HG03521 (cell line): ENCODE measurements around the gene YPEL1.

Experiments
- ATAC-seq: cut with Tn5 transposase; IDR thresholded peaks from one replicate; pipeline ENCODE4 v1.9.1; 2021; ENCODE audit warnings: mild to moderate bottlenecking, moderate library complexity; ENCODE audit not compliant: unreplicated experiment

The YPEL1 gene

DNA sequence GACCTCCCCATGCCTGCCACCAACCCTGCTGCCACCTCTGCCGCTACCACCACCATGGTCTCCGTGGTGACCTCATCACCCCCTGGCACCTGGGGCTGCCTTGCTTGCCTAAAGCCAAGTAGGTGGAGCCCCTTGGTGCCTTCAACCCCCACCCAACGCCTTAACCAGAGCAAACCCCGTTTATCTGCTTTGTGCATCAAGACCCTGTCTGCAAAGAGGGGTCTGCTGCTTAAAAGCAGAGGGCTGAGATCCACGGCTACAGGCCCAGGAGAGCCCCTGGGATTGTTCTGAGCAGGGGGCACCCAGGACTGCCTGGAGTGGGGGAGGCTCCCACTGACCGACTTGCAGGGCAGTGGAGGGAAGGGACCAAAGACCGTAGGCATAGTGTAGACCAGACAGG is 74.7 kb downstream of the YPEL1 start:
- ATAC-seq = no peak

GRCh38 chr22:21659864-21660525 is 75.6 kb downstream of the YPEL1 start:
- ATAC-seq = no peak

DNA sequence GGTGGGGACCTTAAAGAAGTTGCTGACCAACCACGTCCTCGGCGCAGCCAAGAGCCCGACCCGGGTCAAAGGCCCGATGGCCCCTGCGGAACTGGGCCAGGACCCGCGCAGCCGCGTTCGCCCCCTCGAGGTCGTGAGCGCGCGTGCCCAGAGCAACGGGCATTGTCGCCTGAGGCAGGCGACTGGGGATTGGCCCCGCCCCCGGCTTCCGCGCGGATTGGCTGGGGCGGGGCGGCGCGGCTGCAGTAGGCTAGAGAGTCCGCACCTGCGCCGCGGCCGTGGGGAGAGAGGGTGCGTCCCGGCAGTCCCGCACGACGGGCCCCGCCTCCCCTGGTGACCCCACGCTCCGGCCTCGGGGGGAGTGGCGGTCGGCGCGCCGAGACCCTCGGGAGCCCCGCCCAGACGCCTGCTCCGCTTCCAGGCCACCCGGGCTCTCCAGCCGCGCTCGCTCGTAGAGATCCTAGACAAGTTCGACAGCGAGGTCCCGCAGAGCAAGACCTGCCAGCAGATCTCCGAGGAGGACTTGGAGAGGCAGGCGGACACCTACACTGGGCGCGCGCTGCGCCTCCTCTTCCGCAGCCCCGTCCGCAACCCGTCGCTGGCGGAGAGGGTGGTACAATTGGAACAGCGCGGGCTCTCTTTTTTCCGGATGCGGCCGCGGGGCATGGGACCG is 78.1 kb downstream of the YPEL1 start:
- peak; percentile 70 for ATAC-seq

DNA sequence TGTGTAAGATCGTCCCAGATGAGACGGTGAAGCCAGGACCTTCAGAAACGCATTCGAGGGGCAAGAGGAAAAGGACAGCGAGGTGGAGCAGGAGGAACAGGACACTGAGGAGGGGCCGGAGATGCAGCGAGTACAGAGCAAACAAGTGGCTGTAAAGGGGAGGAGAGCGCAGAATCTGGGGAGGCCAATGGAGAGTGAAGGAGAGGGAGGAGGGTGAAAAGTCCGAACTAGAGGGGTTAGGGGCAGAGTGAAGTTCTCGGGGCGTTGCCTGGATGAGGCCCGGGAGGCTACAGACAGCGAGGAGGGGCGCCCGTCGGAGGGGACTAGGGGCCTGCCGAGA is 78.6 kb downstream of the YPEL1 start:
- no peak for ATAC-seq

GRCh38 chr22:21652547-21653545 is 82.7 kb downstream of the YPEL1 start:
- no peak for ATAC-seq

- ATAC-seq = peak; percentile 80
Observed at GRCh38 chr22:21652010-21652546, 83.5 kb downstream of the YPEL1 start.

GRCh38 chr22:21651521-21652009 is 84.0 kb downstream of the YPEL1 start:
- peak; percentile 2 for ATAC-seq

DNA sequence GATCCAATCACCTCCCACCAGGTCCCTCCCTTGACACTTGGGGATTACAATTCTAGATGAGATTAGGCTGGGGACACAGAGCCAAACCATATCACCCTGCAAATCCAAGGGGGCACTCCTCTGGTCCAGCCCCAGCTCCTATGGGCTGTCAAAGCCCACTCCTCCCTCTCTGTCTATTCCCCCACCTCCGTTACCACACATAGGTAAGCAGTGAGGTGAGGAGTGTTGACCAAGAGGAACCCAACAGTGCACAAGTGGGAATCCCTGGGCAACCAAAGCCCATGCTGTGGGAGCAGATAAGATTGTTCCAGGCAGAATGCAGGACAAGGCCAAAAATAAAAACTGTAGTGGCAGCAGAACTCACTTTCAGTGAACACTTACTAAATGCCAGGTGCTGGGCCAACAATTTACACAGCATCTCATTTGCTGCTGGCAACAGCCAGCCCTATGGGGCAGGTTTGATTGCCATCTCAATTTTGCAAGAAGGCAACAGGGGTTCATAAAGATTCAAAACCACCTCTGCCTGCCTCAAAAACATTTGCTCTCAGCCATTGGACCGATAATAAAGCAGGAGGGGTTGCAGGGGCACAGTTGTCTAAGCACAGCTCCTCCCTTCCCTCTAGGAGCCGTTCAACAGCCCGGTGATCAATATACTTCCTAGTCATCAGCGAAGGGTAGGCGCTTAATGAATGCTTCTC is 84.6 kb downstream of the YPEL1 start:
- ATAC-seq = no peak

DNA sequence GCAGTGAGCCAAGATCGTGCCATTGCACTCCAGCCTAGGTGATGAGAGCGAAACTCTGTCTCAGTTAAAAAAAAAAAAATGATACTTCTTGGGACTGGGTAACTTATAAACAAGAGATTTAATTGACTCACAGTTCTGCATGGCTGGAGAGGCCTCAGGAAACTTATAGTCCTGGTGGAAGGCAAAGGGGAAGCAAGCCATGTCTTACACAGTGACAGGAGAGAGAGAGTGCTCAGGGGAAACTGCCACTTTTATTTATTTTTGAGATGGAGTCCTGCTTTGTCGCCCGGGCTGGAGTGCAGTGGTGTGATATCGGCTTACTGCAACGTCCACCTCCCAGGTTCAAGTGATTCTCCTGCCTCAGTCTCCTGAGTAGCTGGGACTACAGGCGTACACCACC is 85.3 kb downstream of the YPEL1 start:
- no peak for ATAC-seq
